Sigmoid colon (tissue), 7 donors: ENCODE data around the gene KCNIP4. TPM values are rescaled to one million over a fixed set of nuclear protein-coding genes. Genes with fewer than 3 reads are reported as not detected.

Experiments
- DNase-seq: peaks from one replicate; pipeline ENCODE4 v3.0.0-alpha.2; 2019
- H3K27ac ChIP-seq, 4 donors: fragments of 200-600 bp; sonication (generic); one replicate each; pipeline ENCODE4 v1.5.1; 2016 to 2019; ENCODE audit warnings: mild to moderate bottlenecking in 1 of 4
- H3K27me3 ChIP-seq, 3 donors: fragments of 200-600 bp; sonication (generic); one replicate each; pipeline ENCODE4 v1.5.1; 2019; ENCODE audit warnings: mild to moderate bottlenecking in 1 of 3
- H3K36me3 ChIP-seq, 4 donors: fragments of 200-600 bp; sonication (generic); one replicate each; pipeline ENCODE4 v1.5.1; 2016 to 2019
- H3K4me1 ChIP-seq, 4 donors: fragments of 200-600 bp; sonication (generic); one replicate each; pipeline ENCODE4 v1.5.1; 2017 to 2019
- H3K4me3 ChIP-seq, 4 donors: fragments of 200-600 bp; sonication (generic); one replicate each; pipeline ENCODE4 v1.5.1; 2017 to 2019; ENCODE audit warnings: mild to moderate bottlenecking in 2 of 4, moderate library complexity in 1 of 4
- H3K9me3 ChIP-seq, 4 donors: fragments of 200-600 bp in 3 of 4; sonication (generic) in 3 of 4; one replicate each; pipeline versions ENCODE4 v1.5.1 to v1.6.1; 2013 to 2019
- CTCF ChIP-seq, 4 experiments: fragments of 450-650 bp in 3 of 4; fragments of 200-600 bp in 1 of 4; IDR thresholded peaks; one replicate each; pipeline ENCODE4 v1.5.1; 2016 to 2019; ENCODE audit warnings: antibody characterized with exemption in 4 of 4, mild to moderate bottlenecking in 3 of 4, moderate library complexity in 2 of 4
- EP300 ChIP-seq, 4 donors: sonication (generic); formaldehyde crosslinking; IDR thresholded peaks; one replicate each; pipeline ENCODE4 v1.6.1; 2017; ENCODE audit warnings: antibody characterized with exemption in 4 of 4
- POLR2A ChIP-seq, 2 donors: fragments of 450-650 bp; IDR thresholded peaks; one replicate each; pipeline ENCODE4 v1.6.1; 2016; ENCODE audit warnings: antibody characterized with exemption in 2 of 2, mild to moderate bottlenecking in 2 of 2, moderate library complexity in 2 of 2
- POLR2AphosphoS5 ChIP-seq, 4 donors: sonication (generic); formaldehyde crosslinking; IDR thresholded peaks; one replicate each; pipeline ENCODE4 v1.6.1; 2017; ENCODE audit warnings: antibody characterized with exemption in 4 of 4
- WGBS, 2 donors: extraction: QIAGEN DNeasy Blood & Tissue Kit; methylation state at CpG; one replicate each; pipeline ENCODE4 v1.1.7; 2013; 5-methylcytosine and 5-hydroxymethylcytosine counted together
- intact Hi-C: fragments of 100-400 bp; cut with DNase I; formaldehyde crosslinking; loops from one replicate; pipeline ENCODE4 v1.15.1; 2023
- polyA plus RNA-seq, 3 donors: library from polyadenylated mRNA; stranded (reverse); fragments of 200-250 nt; gene quantifications; one replicate each; pipeline ENCODE4 v1.2.3, GENCODE V29; 2013
- total RNA-seq, 4 donors: library from RNA; depleted of rRNA; stranded (reverse); fragments of >200 nt; gene quantifications; one replicate each; pipeline ENCODE4 v1.1.0, GENCODE V29; 2016
- donor health status: healthy with polysubstance abuse.
- donor health status: Bipolar disorder and iron deficiency.
- donor health status: healthy.

KCNIP4 gene
- total and polyA plus RNA-seq, 7 donors, result 0.60 to 28.5 (median 14.0) TPM; not detected in 1

- Histone ChIP-seq H3K4me3 (no peak overlapping the region), H3K36me3 (no peaks in the 10 kb centered on the region), H3K4me1 (peaks cover 0 to 8% (median 0%) of the 10 kb centered on the region in 4 donors), H3K27me3 (no peaks in the 10 kb centered on the region), H3K9me3 (no peaks in the 10 kb centered on the region), H3K27ac (no peak overlapping the region)
- no peak for DNase-seq
- no peak for TF ChIP-seq POLR2A (IDR thresholded peaks at IDR 0.05)
- no peak for TF ChIP-seq CTCF (IDR thresholded peaks at IDR 0.05)
- no peak for TF ChIP-seq EP300 (IDR thresholded peaks at IDR 0.05)
- TF ChIP-seq POLR2AphosphoS5 (IDR thresholded peaks at IDR 0.05), result no peak
- intact Hi-C loops, result no loop called here
Measured at GRCh38 chr4:20944961-20945360, 1003.6 kb downstream of the KCNIP4 start.

GRCh38 chr4:20944451-20944850 lies 1004.1 kb downstream of the KCNIP4 start:
- Histone ChIP-seq H3K4me1 (peaks cover 0 to 8% (median 0%) of the 10 kb centered on the region in 4 donors), H3K27ac (no peak overlapping the region), H3K27me3 (no peaks in the 10 kb centered on the region), H3K36me3 (no peaks in the 10 kb centered on the region), H3K4me3 (no peak overlapping the region), H3K9me3 (no peaks in the 10 kb centered on the region)
- no peak for DNase-seq
- TF ChIP-seq CTCF (IDR thresholded peaks at IDR 0.05) (no peak), EP300 (IDR thresholded peaks at IDR 0.05) (no peak), POLR2AphosphoS5 (IDR thresholded peaks at IDR 0.05) (no peak), POLR2A (IDR thresholded peaks at IDR 0.05) (no peak)
- intact Hi-C loops, result no loop called here
- 85 to 90% methylated on average over 3 of the region's 3 CpGs for WGBS, 2 donors

- Histone ChIP-seq H3K4me3 (no peak overlapping the region), H3K9me3 (no peaks in the 10 kb centered on the region), H3K36me3 (no peaks in the 10 kb centered on the region), H3K4me1 (peaks cover 0 to 3% (median 0%) of the 10 kb centered on the region in 4 donors), H3K27me3 (no peaks in the 10 kb centered on the region), H3K27ac (no peak overlapping the region)
- TF ChIP-seq POLR2AphosphoS5 (IDR thresholded peaks at IDR 0.05) (no peak), CTCF (IDR thresholded peaks at IDR 0.05) (no peak), EP300 (IDR thresholded peaks at IDR 0.05) (no peak), POLR2A (IDR thresholded peaks at IDR 0.05) (no peak)
- no peak for DNase-seq
- intact Hi-C loops, result no loop called here
- 82 to 83% methylated on average over 2 of the region's 2 CpGs for WGBS, 2 donors
Measured at GRCh38 chr4:20938204-20938603, 1010.4 kb downstream of the KCNIP4 start.

- intact Hi-C loops, result no loop called here
- no peak for DNase-seq
Measured at GRCh38 chr4:20926529-20926928, 1022.0 kb downstream of the KCNIP4 start.

More at GRCh38 chr4:20926529-20926928, 1022.0 kb downstream of the KCNIP4 start:
- TF ChIP-seq CTCF (IDR thresholded peaks at IDR 0.05) (no peak), POLR2AphosphoS5 (IDR thresholded peaks at IDR 0.05) (no peak), POLR2A (IDR thresholded peaks at IDR 0.05) (no peak), EP300 (IDR thresholded peaks at IDR 0.05) (no peak)
- Histone ChIP-seq H3K4me1 (peaks cover 0 to 11% (median 0%) of the 10 kb centered on the region in 4 donors), H3K4me3 (no peak overlapping the region), H3K27ac (no peak overlapping the region), H3K9me3 (no peaks in the 10 kb centered on the region), H3K27me3 (no peaks in the 10 kb centered on the region), H3K36me3 (no peaks in the 10 kb centered on the region)
